ENCODE results near the gene HOXC13.

HOXC13 gene

DNA sequence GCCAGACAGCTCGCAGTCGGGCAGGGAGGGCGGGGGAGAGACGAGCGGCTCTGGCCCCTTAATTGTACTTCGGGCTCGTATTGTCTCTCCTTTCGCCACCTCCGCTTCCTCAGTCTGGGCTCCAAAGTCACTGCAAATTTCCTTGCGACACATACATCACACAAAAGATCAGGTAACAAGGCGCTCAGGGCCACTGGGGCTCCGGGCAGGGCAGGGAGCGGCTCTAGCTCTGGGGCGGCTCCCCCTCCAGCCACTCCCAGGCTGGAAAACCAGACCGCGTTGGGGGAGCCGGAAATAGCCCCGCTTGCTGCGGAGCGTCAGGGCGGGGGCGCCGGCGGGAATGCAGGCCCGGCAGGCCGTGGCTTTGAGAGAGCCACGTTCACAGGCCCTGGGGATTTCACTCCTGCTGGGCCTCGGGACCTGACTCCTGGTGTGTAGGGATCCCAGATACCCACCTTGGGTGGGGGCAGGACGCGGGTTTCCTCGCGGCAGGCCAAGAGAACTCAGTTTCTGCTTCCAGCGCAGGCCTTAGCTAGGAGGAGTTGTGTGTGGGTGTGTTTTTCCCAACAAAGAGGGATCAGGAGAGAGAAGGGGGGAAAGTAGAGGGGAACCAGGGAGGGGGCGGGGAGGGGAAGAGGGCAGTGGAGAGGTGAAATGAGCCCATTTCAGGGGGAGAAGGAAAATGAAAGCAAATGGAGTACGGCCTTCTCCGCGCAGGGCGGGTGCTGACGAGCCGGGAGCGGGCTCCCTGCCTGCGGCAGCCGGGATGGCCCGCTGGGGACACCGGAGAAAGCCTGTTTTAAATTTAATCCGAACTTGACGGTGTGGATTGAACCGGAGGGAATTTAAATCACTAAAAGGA, 57.0 kb downstream of the HOXC13 start:
- DNase-seq, result no peak
